Measurements from ENCODE around the gene SMAGP. TPM values are rescaled to one million over a fixed set of nuclear protein-coding genes. Genes with fewer than 3 reads are reported as not detected.

SMAGP gene
- total RNA-seq, 1 donor from 2014 or later = 9.1 TPM

DNA sequence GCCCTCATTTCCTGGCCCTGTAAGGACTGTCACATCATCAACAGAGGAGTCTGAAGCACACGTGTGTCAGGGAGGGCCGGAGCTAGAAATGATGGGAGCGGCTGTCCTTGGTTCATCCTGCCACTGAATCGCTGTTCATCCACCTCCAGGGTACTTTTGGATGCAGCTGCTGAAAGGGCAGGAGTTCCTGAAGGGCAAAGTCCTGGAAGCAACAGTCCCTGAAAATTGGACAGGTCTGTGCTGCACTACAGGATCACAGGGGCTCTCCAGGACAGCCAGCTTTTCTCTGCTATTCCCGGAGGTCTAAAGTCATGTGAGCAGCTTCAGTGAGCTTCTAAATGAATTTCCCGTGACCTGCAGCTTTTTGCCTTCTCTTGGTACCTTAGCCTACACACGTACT, 70.1 kb downstream of the SMAGP start:
- no peaks in the 10 kb centered on the region for H3K27me3 Mint-ChIP-seq
- H3K4me3 Mint-ChIP-seq (ENCODE audit: low read depth) = no peak overlapping the region
- TF ChIP-seq CTCF (IDR thresholded peaks at IDR 0.05; ENCODE audit: unreplicated experiment) = no peak

DNA sequence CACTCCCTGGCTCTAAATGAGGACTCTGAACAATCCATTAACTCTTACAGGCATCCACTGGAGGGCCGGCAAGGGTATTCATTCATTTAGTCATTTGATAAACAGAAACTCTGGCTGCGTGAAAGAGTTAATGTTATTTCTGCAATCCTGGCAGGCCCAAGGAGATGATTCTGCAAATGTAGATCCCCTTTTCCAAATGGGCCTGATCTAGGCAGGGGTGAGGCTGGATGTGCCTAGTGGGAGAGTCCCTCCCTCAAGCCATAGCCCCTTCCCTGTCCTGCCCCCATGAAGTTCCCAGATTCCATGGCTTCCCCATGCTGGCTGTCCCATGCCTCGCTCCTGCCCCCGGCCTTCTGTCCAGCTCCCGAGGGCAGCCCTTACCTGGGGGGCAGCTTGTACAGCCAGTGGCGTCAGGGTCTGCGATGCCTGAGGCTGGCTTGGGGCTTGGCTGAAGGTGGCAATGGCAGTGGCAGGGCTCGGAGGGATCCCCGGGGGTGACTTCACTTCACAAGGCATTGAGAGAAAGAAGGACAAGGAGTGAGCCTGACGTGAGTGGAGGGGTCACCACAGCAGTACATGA, 70.8 kb downstream of the SMAGP start:
- Mint-ChIP-seq H3K4me3 (ENCODE audit: low read depth) (no peak overlapping the region), H3K9me3 (ENCODE audit: low read depth) (no peaks in the 10 kb centered on the region), H3K36me3 (ENCODE audit: insufficient read depth) (no peaks in the 10 kb centered on the region), H3K27ac (no peak overlapping the region), H3K27me3 (no peaks in the 10 kb centered on the region), H3K4me1 (ENCODE audit: low read depth) (peaks cover 6% of the 10 kb centered on the region)
- no peak for TF ChIP-seq CTCF (IDR thresholded peaks at IDR 0.05; ENCODE audit: unreplicated experiment)
- DNase-seq (ENCODE audit: low spot score, unreplicated experiment) = no peak

More for the DNA sequence above, 70.1 kb downstream of the SMAGP start:
- H3K27ac Mint-ChIP-seq = no peak overlapping the region
- H3K4me1 Mint-ChIP-seq (ENCODE audit: low read depth) = peaks cover 6% of the 10 kb centered on the region
- no peaks in the 10 kb centered on the region for H3K36me3 Mint-ChIP-seq (ENCODE audit: insufficient read depth)
- no peak for DNase-seq (ENCODE audit: low spot score, unreplicated experiment)
- H3K9me3 Mint-ChIP-seq (ENCODE audit: low read depth) = no peaks in the 10 kb centered on the region

DNA sequence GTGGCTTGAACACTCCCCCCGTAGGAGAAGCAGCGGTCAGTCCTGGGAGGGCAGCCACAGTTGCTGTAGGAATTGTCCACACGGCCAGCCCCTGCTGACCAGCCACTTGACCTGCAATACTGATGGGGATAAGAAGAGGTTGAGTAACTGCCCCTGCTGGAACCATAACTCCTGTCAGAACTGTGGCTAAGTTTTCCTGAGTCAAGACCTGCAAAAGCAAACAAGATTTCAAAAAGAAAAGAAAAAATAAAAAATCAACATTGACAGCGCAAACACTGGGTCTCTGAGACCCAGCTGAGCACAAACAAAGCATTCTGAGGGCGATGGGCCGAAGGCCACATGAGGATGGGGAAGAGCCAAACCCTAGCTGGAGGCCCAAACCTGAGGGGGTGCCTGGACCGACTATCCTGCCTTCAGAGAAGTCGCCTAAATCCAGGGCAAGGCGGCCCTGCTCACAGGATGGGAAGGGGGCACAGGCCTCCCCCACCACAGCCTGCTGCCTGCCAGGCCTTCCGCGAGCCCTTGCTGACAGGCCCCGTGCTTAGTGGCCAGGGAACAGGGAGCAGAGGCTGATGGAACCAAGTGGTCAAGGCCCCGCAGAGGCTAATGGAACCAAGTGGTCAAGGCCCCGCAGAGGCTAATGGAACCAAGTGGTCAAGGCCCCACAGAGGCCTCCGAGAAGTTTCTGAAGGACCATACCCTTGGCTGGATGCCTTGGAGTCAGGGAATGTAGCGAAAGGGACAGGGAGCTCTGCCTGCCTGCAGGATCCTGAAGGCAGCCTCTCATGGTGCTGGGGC, 71.4 kb downstream of the SMAGP start:
- H3K27me3 Mint-ChIP-seq = no peaks in the 10 kb centered on the region
- H3K4me3 Mint-ChIP-seq (ENCODE audit: low read depth) = no peak overlapping the region
- peak overlapping the region; percentile 21 for H3K27ac Mint-ChIP-seq
- H3K9me3 Mint-ChIP-seq (ENCODE audit: low read depth) = no peaks in the 10 kb centered on the region
- H3K36me3 Mint-ChIP-seq (ENCODE audit: insufficient read depth) = no peaks in the 10 kb centered on the region
- peaks cover 6% of the 10 kb centered on the region for H3K4me1 Mint-ChIP-seq (ENCODE audit: low read depth)
- no peak for DNase-seq (ENCODE audit: low spot score, unreplicated experiment)
- no peak for TF ChIP-seq CTCF (IDR thresholded peaks at IDR 0.05; ENCODE audit: unreplicated experiment)

GRCh38 chr12:51197736-51198567, 72.3 kb downstream of the SMAGP start:
- Mint-ChIP-seq H3K27ac (peak overlapping the region; percentile 21), H3K4me1 (ENCODE audit: low read depth) (peaks cover 6% of the 10 kb centered on the region), H3K9me3 (ENCODE audit: low read depth) (no peaks in the 10 kb centered on the region), H3K27me3 (no peaks in the 10 kb centered on the region), H3K4me3 (ENCODE audit: low read depth) (no peak overlapping the region), H3K36me3 (ENCODE audit: insufficient read depth) (no peaks in the 10 kb centered on the region)
- DNase-seq (ENCODE audit: low spot score, unreplicated experiment) = no peak
- no peak for TF ChIP-seq CTCF (IDR thresholded peaks at IDR 0.05; ENCODE audit: unreplicated experiment)

- H3K4me1 Mint-ChIP-seq (ENCODE audit: low read depth) = peaks cover 6% of the 10 kb centered on the region
- no peak overlapping the region for H3K4me3 Mint-ChIP-seq (ENCODE audit: low read depth)
- H3K36me3 Mint-ChIP-seq (ENCODE audit: insufficient read depth) = no peaks in the 10 kb centered on the region
- H3K9me3 Mint-ChIP-seq (ENCODE audit: low read depth) = no peaks in the 10 kb centered on the region
- DNase-seq (ENCODE audit: low spot score, unreplicated experiment) = no peak
- H3K27me3 Mint-ChIP-seq = no peaks in the 10 kb centered on the region
- no peak for TF ChIP-seq CTCF (IDR thresholded peaks at IDR 0.05; ENCODE audit: unreplicated experiment)
- H3K27ac Mint-ChIP-seq = no peak overlapping the region
Measured at GRCh38 chr12:51196547-51196946, 73.7 kb downstream of the SMAGP start.
